GM19452 (cell line): ENCODE results near the gene CGB7.
"Not testable (repeated sequence)": the region's sequence is repeated elsewhere in the genome, so short reads cannot be mapped to it uniquely, and the experiment has no call there.

ENCODE experiments used
- ATAC-seq: cut with Tn5 transposase; IDR thresholded peaks from one replicate; pipeline ENCODE4 v1.9.1; 2021; ENCODE audit not compliant: unreplicated experiment

The CGB7 gene

DNA sequence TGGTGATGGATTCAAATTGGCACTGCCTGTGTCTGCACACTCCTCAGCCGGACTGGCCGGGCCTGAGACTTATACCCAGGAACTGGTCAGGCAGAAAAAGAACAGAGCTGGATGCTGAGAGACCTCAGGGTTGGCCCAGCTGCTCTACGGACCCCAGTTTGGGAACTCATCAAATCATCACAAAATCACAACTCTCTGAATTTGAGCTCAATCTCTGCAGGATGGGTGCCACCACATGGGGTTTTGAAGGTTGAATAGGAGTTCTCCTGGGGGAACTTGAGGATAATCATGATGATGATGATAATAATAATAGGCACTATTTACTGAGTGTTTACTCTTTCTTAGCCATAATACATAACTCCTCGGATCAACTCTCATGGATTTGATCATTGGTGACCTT lies 14.9 kb downstream of the CGB7 start:
- ATAC-seq = not testable (repeated sequence)

DNA sequence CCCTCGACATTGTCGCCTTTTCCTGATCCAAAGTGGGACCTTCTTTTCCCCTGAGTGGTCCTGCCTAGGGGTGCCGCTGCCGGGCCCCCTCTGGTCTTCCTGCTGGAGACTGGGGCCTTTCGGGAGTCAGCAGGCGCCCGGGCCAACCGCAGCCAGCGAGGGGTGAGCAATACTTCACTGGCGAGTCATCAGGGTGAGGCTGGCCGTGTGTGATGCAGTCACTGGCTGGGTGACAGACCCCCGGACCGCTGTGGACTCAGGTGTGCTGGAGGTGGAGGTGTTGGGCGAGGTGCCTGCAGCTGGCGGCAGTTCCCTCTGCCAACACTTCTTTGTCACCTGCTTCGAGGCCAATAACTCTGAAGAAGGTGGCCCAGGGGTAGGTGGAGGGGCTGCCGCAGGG lies 15.4 kb downstream of the CGB7 start:
- ATAC-seq = no peak

DNA sequence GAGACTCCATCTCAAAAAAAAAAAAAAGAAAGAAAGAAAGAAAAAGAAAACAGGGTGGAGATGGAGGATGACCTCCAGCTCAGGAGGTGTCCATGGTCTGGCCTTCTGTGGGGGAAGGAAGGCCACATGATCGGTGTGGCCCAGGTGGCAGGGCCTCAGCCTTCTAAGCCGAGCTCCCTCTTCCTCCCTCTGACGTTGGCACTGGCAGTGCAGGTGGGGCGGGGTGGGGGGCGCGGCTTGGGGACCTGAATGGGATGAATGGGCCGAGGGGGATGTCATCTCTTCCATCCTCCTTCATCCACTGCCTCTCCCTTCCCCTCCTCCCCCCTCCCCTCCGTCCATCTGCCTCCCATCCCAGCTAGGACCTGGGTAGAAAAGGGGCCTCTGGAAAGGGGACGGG lies 17.8 kb downstream of the CGB7 start:
- not testable (repeated sequence) for ATAC-seq

DNA sequence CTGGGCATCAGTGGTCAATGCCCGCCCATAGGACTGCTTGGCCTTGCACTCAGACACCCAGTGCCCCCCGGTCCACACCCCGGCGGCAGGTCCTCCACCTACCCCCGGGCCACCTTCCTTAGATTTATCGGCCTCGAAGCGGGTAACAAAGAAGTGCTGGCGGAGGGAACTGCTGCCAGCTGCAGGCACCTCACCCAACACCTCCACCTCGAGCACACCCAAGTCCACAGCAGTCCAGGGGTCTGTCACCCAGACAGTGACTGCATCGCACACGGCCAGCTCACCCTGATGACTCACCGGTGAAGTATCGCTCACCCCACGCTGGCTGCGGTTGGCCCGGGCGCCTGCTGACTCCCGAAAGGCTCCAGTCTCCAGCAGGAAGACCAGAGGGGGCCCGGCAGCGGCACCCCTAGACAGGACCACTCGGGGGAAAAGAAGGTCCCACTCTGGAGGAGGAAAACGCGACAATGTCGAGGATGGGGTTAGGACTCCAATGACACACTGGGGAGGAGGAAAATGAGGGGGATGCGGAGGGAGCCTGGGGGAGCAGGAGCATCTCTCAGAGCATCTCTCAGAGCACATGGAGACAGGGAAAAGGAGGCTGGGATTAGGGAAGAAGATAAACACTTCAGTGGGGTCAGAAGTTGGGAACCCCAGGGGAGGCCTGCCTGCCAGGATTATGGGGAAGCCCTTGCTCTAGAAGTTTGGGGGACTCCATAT lies 18.8 kb downstream of the CGB7 start:
- ATAC-seq = not testable (repeated sequence)

DNA sequence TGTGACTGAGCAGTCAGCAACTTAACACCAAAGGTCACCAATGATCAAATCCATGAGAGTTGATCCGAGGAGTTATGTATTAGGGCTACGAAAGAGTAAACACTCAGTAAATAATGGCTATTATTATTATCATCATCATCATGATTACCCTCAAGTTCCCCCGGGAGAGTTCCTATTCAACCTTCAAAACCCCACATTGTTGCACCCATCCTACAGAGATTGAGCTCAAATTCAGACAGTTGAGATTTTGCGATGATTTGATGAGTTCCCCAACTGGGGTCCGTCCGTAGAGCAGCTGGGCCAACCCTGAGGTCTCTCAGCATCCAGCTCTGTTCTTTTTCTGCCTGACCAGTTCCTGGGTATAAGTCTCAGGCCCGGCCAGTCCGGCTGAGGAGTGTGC lies 19.4 kb downstream of the CGB7 start:
- ATAC-seq = not testable (repeated sequence)

GRCh38 chr19:49036815-49037214 lies 20.7 kb downstream of the CGB7 start, which contains the start of gene CGB1:
Gene CGB1, minus strand, starts transcription at chr19:49036895. Its CDS starts 184 bp downstream, at chr19:49036711.
- ATAC-seq = not testable (repeated sequence)

- not testable (repeated sequence) for ATAC-seq
Measured at GRCh38 chr19:49031642-49032301, 25.8 kb downstream of the CGB7 start, which contains the start of gene CGB2. Gene CGB2, plus strand, starts transcription at chr19:49031890. Its CDS starts 206 bp downstream, at chr19:49032096.

GRCh38 chr19:49030323-49030722 lies 27.2 kb downstream of the CGB7 start:
- ATAC-seq = not testable (repeated sequence)

DNA sequence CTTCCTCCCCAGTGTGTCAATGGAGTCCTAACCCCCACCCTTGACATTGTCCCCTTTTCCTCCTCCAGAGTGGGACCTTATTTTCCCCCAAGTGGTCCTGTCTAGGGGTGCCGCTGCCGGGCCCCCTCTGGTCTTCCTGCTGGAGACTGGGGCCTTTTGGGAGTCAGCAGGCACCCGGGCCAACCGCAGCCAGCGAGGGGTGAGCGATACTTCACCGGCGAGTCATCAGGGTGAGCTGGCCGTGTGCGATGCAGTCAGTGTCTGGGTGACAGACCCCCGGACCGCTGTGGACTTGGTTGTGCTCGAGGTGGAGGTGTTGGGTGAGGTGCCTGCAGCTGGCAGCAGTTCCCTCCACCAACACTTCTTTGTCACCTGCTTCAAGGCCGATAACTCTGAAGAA lies 27.8 kb downstream of the CGB7 start:
- ATAC-seq = not testable (repeated sequence)

GRCh38 chr19:49028686-49029085 lies 28.9 kb downstream of the CGB7 start:
- ATAC-seq = not testable (repeated sequence)

GRCh38 chr19:49025599-49025998 lies 31.9 kb downstream of the CGB7 start:
- not testable (repeated sequence) for ATAC-seq

DNA sequence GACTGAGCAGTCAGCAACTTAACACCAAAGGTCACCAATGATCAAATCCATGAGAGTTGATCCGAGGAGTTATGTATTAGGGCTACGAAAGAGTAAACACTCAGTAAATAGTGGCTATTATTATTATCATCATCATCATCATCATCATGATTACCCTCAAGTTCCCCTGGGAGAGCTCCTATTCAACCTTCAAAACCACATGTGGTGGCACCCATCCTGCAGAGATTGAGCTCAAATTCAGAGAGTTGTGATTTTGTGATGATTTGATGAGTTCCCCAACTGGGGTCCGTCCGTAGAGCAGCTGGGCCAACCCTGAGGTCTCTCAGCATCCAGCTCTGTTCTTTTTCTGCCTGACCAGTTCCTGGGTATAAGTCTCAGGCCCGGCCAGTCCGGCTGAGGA lies 32.5 kb downstream of the CGB7 start:
- ATAC-seq = not testable (repeated sequence)

GRCh38 chr19:49024233-49024632 lies 33.3 kb downstream of the CGB7 start, which contains the start of gene CGB3:
Gene CGB3, minus strand, starts transcription at chr19:49024333. Its CDS starts 362 bp downstream, at chr19:49023971.
- ATAC-seq = not testable (repeated sequence)

DNA sequence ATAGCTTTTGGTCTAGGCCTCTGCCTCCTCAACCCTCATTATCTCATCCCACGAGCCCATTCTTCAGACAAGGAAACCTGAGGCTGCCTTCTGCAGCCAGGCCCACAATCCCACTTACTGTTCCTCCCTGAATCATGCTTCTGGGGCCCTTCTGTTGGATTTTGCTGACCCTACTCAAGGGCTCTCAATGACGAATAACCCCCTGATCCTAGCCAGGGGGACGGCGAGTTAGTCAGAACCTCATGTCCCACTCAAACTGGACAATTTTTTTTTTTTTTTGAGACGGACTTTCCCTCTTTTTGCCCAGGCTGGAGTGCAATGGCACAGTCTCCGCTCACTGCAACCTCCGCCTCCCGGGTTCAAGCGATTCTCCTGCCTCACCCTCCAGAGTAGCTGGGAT lies 35.4 kb downstream of the CGB7 start:
- no peak for ATAC-seq

DNA sequence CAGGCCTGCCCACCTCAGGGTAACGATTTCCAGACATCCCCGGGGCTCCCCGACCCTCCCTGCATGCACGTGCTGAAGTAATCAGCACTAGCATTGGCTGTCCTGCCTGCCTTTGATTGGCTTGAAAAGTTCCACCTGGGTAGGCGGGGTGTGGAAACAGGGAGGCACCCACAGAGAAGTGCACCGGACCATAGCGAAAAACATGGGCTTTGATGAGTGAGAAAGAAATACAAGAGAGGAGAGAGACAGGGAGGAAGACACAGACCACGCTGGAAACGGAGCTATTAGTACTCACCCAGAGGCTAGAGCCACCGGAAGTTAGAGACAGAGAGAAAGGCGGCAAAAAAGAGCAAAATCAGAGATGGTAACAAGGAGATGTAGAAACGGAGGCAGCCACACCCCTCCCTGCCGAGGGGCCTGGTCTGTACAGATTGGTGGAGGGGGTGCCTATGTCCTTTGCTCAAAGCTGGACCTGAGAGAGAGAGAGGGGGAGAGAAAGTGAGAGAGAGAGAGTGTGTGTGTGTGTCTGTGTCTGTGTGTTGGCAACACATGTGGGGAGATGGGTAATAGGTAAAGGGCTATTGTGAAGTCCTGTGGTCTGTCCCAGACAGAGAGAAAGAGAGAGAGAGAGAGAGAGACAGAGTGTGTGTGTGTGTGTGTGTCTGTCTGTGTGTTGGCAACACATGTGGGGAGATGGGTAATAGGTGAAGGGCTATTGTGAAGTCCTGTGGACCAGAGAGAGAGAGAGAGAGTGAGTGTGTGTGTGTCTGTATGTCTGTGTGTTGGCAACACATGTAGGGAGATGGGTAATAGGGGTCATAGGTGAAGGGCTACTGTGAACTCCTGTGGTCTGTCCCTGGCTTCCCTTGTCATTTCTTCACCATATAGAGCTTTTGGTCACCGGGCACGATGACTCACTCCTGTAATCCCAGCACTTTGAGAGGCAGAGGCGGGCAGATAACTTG lies 36.3 kb downstream of the CGB7 start:
- no peak for ATAC-seq

GRCh38 chr19:49020342-49020741 lies 37.2 kb downstream of the CGB7 start:
- no peak for ATAC-seq

- no peak for ATAC-seq
Measured at GRCh38 chr19:49019242-49019932, 38.2 kb downstream of the CGB7 start.

DNA sequence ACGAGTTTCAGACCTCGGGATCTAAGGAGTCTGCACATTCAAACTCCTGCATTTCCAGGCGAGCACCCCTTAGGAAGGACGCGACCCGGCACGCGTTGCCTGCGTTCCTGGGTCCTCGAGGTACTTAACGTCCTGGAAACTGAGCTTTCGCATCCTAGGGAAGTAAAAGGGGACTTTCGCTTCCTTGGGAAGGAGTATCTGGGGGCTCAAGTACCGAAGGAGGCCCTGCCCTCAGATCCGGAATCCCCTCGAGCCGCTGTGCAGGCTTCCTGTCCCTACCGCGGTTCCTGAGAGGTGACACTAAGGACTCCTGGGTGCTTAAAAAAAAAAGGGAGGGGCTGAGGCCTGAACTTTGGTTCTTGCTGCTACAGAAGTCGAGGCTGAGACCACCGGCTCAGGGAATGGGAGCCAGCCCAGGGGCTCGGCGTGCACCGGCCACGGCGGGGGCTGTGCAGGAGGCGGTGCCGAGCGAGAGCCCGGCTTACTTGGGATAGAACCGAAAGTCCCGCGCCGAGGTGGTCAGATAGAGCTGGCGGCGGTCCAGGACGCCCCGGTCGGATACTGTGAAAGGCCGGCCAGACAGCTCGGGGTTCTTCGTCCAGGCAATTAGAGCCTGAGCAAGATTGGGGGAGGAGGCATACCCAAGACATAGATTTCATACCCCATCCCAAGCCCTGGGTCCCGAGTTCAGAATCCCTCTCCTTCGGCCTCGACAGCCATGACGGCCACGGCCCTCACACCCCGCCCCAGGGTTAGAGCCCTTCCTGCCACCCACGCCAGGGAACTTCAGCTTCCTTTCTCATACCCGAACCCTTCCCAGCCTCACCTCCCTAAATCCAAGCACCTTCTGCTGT lies 38.9 kb downstream of the CGB7 start:
- ATAC-seq = not testable (repeated sequence)

GRCh38 chr19:49017666-49018351 lies 39.7 kb downstream of the CGB7 start:
- ATAC-seq = no peak
